ENCODE measurements around the gene ACBD7.

- no peak for TF ChIP-seq CTCF (IDR thresholded peaks at IDR 0.05)
- TF ChIP-seq POLR2A (IDR thresholded peaks at IDR 0.05), result no peak
These were observed 4.7 kb downstream of the ACBD7 start for GRCh38 chr10:15083674-15084501.

All from uterus (tissue), 2 donors.